HG03135 (cell line): ENCODE measurements around the gene SYCE1L.
"Not testable (repeated sequence)": the region's sequence is repeated elsewhere in the genome, so short reads cannot be mapped to it uniquely, and the experiment has no call there.

ENCODE experiments used
- ATAC-seq: cut with Tn5 transposase; IDR thresholded peaks from one replicate; pipeline ENCODE4 v1.9.1; 2021; ENCODE audit warnings: mild to moderate bottlenecking, moderate library complexity; ENCODE audit not compliant: unreplicated experiment

SYCE1L gene

DNA sequence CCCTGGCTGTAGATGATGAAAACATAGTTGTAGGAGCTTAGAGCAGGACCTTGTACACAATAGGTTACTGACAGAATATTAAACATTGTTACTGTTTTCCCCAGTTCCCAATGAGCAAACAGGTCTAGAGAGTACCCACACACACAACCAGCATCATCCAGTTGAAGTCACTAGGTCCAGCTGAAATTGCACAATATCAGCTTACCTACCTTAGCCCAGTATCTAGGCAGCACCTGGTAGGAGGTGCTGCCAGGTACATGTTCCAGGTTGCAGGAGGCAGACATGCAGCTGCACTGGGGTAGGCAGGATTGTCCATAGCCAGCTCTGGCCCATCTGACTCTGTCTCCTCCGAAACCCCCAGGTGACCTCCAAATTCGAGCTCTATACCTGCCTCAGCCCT is 1.5 kb upstream of the SYCE1L start:
- ATAC-seq = no peak

DNA sequence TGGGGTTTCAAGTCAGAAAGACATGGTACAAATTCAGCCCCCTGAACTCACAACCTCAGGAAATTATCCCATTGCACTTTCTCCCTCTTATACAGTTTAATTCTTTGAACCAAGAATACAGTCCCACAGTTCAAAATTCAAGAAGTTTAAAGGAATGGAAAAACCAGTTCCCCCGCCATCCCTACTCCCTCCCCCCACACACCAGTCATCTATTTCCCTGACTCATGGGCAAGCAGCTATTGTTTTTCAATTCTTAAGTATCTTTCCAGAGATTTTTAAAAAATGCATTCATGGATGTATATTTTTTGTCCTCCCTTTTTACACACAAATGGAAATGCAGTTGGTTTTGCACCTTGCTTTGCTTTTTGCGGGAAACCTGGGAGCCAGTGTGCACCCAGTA is 7.3 kb downstream of the SYCE1L start:
- ATAC-seq = no peak

DNA sequence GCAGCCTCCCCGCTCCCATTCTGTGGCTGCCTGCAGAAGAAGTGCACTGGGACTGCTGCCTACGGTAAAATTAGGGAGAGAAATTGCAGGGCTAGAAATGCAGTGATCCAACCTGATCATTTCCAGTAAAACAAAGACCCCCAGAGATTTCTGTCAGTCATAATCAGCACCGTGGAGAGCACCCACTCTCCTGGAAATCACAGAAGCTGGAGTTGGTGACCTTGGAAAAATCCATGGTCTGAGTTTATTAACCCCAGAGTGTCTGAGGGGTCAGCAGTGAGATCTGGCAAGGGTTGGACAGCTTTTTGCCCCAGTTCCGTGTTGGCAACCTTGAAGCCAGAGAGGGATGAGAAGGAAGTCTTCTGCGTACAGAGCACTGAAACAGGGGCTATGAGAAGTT is 7.8 kb downstream of the SYCE1L start:
- no peak for ATAC-seq

DNA sequence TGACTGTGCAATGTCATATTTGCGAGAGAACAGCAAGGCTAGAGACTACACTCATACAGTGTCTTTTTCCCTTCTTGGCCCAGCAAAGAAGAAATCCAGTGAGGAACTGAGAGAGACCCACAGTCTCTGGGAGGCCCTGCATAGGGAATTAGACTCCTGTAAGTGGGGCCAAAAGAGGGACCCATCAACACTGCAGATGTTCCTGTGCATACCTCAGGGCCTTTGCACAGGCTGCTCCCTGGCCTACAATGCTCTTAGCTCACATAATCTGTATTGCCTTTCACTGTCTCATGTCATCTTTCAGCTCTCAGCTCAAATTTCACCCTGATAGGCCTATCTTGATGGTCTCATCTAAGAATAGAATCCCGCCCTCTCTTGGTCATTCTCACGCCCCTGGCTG is 9.2 kb downstream of the SYCE1L start:
- ATAC-seq = no peak

DNA sequence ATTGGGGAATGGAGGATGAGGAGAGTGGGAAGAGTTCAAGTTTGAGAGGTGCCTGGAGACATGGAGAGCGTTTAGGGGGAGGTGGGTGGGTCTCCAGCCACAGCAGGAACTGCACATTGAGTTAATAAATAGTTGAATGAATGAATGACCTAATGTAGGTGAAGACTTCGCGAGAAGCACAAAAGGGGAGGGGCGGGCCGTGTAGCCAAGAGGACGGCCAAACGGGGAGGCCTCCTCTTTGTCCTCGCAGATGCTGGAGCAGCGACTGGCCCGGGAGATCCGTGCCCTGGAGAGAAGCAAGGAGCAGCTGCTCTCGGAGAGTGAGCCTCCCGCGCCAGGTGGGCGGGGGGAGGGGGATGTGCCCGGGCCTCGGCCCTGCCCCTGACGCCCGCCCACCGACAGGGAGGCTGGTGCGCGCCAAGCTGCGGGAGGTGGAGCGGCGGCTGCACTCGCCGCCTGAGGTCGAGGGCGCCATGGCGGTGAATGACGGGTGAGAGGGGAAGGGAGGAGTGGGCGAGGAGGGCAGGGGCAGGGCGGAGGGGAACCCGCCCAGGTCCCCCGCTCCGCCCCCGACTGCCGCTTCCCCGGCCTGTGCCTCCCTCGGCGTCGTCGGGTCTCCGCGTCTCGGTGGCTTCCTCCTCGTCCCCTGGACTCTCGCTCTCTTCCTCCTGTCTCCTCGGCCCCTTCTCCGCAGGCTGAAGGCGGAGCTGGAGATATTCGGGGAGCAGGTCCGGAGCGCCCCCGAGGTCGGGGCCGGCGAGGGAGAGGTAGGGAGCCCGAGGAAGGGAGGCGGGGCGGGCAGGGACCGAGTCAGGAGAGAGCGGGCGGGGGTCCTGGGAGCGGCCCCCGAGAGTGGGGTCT is 12.9 kb downstream of the SYCE1L start:
- ATAC-seq = peak; percentile 56

DNA sequence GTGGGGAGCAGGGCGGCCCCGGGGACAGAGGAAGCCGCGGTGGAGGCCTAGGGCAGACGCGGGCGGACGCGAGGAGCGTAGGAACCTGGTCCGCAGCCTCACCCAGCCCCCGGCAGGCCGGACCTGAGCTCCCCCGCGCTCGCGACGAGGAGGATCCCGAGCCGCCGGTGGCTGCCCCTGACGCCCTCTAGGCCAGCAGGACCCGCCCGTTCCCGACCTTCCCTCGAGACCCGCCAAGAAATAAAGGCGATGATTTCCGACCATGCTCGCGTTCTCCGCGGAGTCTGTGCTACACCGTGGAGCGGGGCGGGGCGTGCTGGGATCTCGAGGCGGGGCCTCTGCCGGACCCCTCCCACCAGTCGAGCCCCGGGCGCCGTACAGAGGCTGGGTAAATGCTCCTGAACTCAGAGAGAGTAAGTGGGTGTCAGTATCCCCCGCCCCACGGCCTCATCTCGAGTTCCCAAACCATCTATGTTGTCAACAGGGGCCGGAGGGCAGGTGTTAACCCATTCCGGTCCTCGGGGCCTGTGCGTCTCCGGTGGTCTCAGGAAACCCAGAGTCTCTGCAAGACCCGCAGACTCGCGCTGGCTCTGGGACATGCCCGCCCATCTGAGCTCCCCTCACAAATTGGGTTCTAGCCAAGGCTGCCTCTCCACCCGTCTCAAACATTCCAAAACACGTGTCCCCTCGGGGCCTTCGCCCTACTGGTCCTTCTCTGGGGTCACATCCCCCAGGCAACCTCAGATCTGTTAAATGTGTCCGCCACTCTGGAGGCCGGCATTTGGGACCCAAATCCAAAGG is 13.7 kb downstream of the SYCE1L start:
- ATAC-seq = peak; percentile 78

DNA sequence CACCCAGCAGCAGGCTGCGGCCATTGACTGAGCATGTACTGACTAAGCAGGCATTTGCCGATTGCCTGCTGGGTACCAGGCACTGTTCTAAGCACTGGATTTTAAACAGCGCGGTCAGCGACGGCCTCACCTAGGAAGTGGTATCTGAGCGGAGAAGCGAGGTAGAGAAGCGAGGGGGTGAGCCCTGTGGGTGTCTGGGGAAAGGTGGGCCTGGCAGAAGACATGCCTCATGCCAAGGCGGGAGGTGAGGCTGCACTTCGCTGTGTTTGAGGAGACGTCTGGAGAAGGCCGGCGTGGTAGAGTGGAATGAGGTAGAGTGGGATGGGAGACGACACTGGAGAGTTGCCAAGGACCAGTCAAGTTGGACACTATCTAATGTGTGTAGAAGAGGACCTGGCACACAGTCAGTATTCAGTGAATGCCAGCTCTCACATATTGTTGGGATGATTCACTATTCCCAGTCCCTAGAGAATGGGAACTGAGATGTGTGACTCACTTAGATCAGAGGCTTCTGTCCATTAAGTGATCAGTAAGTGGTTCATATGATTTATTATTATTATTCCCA is 14.4 kb downstream of the SYCE1L start:
- no peak for ATAC-seq

DNA sequence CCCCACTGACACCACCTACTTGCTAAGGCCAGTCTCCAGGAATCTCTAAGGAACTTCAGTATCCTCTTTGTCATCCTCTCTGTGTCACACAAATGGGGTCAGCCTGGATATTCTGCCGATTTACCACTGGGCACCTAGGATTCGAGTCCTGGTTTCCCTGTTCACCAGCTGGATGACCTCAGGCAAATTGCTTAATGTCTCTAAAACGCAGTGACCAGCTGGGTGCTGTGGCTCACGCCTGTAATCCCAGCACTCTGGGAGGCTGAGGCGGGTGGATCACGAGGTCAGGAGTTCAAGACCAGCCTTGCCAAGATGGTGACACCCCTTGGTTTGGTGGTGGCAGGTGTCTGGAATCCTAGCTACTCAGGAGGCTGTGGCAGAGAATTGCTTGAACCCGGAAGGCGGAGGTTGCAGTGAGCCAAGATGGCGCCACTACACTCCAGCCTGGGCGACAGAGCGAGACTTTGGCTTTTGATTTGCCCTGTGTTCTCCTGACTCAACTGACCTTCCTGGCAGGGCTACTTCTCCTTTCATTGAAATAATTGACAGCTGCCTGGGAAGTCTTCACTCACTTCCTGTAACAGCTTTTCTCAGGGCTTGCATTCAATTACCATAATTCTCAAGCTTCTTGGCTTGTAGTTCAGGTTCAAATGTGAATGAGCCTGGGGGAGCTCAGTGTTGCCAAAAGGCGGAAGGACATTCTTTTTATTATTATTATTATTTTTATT is 15.4 kb downstream of the SYCE1L start:
- no peak for ATAC-seq

DNA sequence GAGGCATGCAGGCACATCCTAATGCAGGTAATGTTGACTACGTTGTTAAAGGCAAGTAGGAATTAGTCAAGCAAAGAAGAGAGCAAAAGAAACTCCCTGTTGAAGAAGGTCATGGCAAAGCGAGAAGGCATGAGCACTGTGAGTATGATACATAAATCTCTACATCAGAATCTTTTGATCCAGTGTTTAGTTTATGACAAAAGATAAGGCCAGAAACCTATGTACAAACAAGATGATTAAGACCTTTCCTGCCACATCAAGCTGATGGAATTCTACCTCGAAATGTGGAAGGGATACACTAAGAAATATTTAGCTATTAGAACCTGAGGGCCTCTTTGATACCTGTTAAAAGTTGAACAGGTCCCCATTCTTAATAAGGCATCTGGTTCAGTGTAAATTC is 20.2 kb downstream of the SYCE1L start:
- ATAC-seq = no peak

DNA sequence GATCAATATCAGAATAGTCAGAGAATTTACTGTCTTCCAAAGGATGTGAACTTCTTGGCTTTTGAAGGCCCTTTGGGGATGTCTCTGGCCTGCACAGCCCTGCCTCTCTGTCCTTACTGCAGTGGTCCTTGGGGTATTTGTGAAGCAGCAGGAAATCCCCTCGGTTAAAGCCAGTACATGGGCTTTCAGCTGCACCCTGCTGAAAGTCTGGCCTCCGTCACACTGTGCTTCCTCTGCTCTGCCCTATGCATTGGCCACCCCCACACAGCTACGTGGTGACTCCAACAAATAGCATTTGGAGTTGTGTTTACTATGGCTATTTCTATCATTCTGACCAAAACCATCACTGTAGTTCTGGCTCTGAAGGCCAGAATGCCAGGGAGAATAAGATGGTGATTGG is 21.2 kb downstream of the SYCE1L start:
- peak; percentile 62 for ATAC-seq

DNA sequence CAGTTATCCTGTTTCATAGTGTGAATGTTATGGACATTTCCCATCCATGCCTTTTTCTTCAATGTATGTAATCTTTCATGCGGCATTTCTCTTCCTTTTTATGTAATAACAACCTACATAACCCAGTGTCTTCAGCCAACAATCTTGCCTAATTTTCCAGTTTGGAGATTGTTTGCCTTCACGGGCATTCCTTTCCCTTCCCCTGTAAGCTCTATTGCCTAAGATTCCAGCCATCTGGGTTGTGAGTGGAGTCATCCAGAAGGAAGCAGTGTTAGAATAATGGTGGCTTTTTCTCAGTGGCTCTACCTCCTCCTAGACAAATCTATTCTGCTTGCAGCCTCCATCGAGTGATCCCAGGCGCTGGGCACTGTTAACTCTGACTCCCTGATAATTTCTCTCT is 22.3 kb downstream of the SYCE1L start:
- no peak for ATAC-seq

DNA sequence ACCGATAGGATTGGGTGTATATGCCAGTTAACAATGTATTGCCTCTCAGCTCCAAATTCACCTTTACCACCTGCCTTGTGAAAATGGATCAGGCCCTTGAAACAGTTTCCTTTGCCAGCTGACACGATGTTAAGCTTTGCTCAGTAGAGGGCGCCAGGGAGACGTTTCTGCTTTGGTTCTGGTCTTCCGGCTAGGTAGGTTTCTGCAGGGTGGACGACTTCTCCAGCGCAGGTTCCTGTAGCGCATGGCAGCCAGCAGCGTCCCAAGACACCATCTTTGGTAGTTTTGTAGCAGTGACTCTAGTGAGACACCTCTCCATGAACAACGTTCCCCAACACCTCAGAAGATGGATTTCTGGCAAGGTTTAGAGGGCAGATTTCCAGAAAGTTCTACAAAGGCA is 24.0 kb downstream of the SYCE1L start:
- no peak for ATAC-seq

DNA sequence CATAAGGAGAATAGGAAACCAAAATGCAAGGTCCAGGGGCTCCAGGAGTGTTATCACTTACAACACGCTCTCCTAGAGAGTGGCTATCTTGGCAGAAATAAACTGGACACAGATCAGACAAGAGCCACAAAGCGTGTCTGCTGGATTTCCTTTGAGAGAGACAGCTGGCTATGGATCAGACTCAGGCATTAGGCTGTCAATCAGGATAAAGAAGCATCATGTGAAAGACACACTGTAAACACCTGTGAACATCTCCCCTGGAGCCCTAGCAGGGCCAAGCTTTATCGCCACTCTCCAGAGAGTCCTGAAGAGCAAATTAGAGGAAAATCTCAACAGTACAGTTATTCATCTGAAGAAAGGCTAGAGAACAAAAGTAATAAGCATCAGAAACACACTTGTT is 26.0 kb downstream of the SYCE1L start:
- ATAC-seq = no peak

DNA sequence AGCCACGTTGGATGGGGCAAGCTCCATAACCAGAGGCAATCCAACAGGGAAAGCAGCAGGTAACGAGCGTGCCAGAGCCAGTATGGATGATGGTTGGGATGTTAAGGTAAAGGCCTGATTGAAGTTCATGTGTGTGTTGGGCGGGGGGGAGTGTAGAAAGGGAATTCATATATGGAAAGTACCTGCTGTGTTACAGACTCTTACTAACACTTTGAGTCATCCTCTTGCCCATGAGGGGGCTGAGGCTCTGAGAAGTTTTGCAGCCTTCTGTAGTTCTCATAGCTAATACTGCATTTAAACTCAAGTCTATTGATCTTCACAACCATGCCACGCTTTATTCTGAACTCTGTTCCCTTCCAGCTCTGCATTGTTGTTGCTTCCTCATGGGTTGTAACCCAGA is 28.5 kb downstream of the SYCE1L start:
- peak; percentile 70 for ATAC-seq

DNA sequence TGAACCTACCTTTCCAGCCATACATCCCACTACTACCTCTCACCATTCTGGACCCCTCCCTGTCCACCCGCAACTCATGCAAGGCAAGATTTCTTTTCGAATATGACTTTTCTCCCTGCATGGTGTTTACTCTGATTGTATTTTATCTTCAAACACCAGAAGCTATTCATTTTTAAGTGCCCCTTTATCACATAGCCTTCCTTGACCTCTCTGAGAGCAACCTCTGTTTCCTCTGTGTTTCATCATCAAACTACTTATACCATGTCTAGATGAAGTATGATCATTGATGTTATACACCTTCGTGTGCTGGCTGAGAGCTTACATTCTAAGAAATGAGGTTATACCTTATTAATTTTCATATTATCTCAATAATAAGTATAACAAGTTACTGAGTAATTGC is 31.8 kb downstream of the SYCE1L start:
- no peak for ATAC-seq

DNA sequence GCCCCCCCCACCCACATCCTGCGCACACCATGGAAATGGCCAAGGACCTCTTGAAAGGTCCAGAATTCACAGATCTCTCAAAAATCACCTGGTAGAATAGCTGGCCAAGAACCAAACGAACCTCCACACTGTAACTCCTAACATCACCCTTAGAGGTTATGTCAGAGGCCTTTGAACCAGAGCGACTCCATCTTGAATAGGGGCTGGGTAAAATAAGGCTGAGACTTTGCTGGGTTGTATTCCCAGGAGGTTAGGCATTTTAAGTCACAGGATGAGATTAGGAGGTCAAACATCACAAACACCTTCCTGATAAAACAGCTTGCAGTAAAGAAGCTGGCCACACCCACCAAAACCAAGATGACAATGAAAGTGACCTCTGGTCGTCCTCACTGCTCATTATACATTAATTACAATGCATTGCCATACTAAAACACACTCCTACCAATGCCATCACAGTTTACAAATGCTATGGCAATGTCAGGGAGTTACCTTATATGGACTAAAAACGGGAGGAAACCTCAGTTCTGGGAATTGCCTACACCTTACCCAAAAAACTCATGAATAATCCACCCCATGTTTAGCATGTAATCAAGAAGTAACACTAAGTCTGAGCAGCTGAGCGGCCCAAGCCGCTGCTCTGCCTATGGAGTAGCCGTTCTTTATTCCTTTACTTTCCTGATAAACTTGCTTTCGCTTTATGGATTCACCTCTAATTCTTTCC is 34.8 kb downstream of the SYCE1L start:
- ATAC-seq = no peak

DNA sequence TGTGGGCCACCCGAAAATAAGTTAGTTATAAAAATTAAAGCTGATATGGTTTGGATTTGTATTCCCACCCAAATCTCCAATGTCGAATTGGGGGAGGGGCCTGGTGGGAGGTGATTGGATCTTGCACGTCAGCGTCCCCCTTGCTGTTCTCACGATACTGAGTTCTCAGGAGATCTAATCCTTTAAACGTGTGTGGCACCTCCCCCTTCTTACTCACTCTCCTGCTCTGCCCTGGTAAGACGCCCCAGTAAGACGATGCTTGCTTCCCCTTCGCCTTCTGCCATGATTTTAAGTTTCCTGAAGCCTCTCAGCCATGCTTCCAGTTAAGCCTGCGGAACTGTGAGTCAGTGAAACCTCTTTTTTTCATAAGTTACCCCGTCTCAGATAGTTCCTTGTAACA is 35.4 kb downstream of the SYCE1L start:
- no peak for ATAC-seq

DNA sequence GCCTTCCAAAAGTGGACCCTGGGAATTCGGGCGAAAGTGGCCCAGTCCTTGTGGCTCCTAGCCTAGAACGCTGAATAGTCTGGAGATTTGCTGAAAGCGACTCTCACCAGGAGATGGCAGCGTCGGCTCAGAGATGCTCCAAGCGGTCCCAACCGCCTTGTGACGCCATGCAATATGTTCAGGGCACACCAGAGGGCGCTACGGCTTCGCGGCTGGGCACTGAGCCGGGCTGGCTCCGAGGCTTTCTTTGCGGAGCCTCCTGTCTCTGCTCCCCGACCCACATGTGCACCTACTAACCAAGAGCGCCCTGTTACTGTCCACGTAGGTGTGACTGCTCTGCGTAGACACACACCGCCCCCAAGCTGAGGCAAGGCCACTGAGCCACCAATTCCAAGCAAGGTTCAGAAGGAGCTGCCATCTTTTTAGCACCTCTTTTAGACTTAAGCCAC is 36.9 kb downstream of the SYCE1L start:
- peak; percentile 97 for ATAC-seq

DNA sequence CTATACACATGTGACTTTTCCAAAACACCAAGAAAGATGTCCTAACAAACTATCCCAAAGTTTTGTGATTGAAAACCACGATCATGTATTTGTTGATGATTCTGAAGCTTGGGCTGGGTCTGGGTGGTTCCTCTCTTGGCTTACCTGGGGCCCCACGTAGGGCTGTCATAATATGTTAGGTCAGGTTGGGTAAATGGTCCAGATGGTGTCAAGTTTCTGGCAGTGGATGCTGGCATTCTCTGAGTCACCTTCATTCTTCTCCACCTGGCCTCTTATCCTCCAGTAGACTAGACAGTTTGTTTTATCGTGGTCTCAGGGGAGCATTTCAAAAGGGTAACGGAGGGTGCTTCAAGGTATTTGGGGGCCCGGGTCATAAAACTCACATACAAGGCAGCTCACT is 39.4 kb downstream of the SYCE1L start:
- ATAC-seq = no peak

DNA sequence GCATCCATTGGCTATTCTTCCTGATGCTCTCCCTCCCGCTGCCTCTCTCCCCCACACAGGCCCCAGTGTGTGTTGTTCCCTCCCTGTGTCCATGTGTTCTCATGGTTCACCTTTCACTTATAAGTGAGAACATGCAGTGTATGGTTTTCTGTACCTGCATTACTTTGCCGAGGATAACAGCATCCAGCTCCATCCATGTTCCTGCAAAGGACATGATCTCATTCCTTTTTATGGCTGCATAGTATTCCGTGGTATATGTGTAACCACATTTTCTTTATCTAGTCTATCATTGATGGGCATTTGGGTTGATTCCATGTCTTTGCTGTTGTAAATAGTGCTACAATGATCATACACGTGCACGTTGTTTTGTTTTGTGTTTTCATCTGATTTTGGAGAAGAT is 43.3 kb downstream of the SYCE1L start:
- ATAC-seq = not testable (repeated sequence)

DNA sequence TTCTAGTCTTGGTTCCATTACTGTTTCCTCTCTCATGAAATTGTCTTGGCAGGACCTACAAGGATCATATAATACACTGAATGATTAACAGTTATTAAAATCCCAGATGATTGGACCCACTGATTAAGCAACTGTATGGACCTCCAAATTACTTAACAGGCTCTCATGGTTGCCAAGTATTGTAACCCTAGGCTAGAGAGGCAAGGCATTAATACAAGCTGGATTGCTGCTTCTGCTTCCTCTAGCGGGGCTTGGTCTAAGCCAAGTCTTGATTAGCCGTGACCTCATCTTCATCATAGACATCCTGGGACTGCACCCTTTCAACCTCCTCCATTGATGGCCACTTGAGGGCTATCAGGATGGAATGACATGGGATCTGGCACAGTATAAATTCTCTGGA is 46.9 kb downstream of the SYCE1L start:
- no peak for ATAC-seq
